IMR-90 (cell line): ENCODE results near the gene MYL10. TPM values are rescaled to one million over a fixed set of nuclear protein-coding genes. Genes with fewer than 3 reads are reported as not detected.

Experiments used
- ATAC-seq: fragments of 200-7000 bp; cut with Tn5 transposase; 2 replicates; pipeline ENCODE4 v1.9.1; 2020; ENCODE audit warnings: low read depth, mild to moderate bottlenecking, moderate library complexity
- BruUV-seq: library from RNA; stranded (reverse); fragments of 400-500 nt; replicated peaks from 2 replicates; lab custom pipeline; 2021; lab: Mats Ljungman, UMichigan
- CTCF ChIA-PET: fragments of 300-600 bp; formaldehyde crosslinking; extraction: SDS; loops from one replicate; lab custom pipeline; 2021; ENCODE audit warnings: antibody characterized with exemption; lab: Yijun Ruan, JAX
- POLR2A ChIA-PET: fragments of 300-600 bp; sonication (Branson Sonifier 250); formaldehyde crosslinking; loops from one replicate; lab custom pipeline; 2022; ENCODE audit warnings: antibody characterized with exemption; ENCODE audit not compliant: unreplicated experiment; lab: Charles Lee
- DNase-seq: peaks from one replicate; pipeline ENCODE4 v3.0.0; 2013
- H2AFZ ChIP-seq: replicated peaks from 2 replicates; pipeline ENCODE3; 2013; ENCODE audit warnings: low read length, mild to moderate bottlenecking; ENCODE audit not compliant: poor library complexity
- H2AK5ac ChIP-seq: 2 replicates; pipeline ENCODE4 v1.6.1; 2013; ENCODE audit warnings: low read depth, low read length, inconsistent platforms
- H2AK9ac ChIP-seq: replicated peaks from 2 replicates; pipeline ENCODE3; 2013; ENCODE audit warnings: mild to moderate bottlenecking, low read depth, low read length, moderate library complexity; ENCODE audit not compliant: poor library complexity
- H2BK120ac ChIP-seq: 2 replicates; pipeline ENCODE4 v1.6.1; 2013; ENCODE audit warnings: low read depth, low read length, inconsistent platforms
- H2BK15ac ChIP-seq: 3 replicates; pipeline ENCODE4 v1.6.1; 2013; ENCODE audit warnings: low read depth, low read length, inconsistent platforms
- H2BK20ac ChIP-seq: 2 replicates; pipeline ENCODE4 v1.6.1; 2013; ENCODE audit warnings: low read depth, mild to moderate bottlenecking, inconsistent platforms, low read length, moderate library complexity
- H2BK5ac ChIP-seq: 2 replicates; pipeline ENCODE4 v1.6.1; 2013; ENCODE audit warnings: mild to moderate bottlenecking, low read depth, low read length, inconsistent platforms; ENCODE audit not compliant: poor library complexity, severe bottlenecking
- H3K14ac ChIP-seq: replicated peaks from 2 replicates; pipeline ENCODE4 v1.6.1; 2013; ENCODE audit warnings: low read depth, low read length, inconsistent platforms
- H3K18ac ChIP-seq: 2 replicates; pipeline ENCODE4 v1.6.1; 2013; ENCODE audit warnings: low read depth, low read length, control low read depth
- H3K23ac ChIP-seq: 2 replicates; pipeline ENCODE4 v1.6.1; 2013; ENCODE audit warnings: low read depth, low read length, inconsistent platforms
- H3K27ac ChIP-seq: 2 replicates; pipeline ENCODE4 v1.5.1; 2013; ENCODE audit warnings: mild to moderate bottlenecking, control low read depth, low read length; ENCODE audit not compliant: insufficient read depth
- H3K27me3 ChIP-seq: 2 replicates; pipeline ENCODE4 v1.6.1; 2013; ENCODE audit warnings: low read length; ENCODE audit not compliant: control insufficient read depth, insufficient read depth
- H3K36me3 ChIP-seq: 2 replicates; pipeline ENCODE4 v1.6.1; 2013; ENCODE audit warnings: low read length, mixed read lengths; ENCODE audit not compliant: control insufficient read depth, insufficient read depth
- H3K4ac ChIP-seq: 2 replicates; pipeline ENCODE4 v1.6.1; 2013; ENCODE audit warnings: low read depth, low read length, inconsistent platforms
- H3K4me1 ChIP-seq: 2 replicates; pipeline ENCODE4 v1.6.1; 2013; ENCODE audit warnings: low read length, mixed read lengths; ENCODE audit not compliant: control insufficient read depth, insufficient read depth
- H3K4me2 ChIP-seq: 2 replicates; pipeline ENCODE4 v1.6.1; 2013; ENCODE audit warnings: low read depth, mild to moderate bottlenecking, control low read depth, low read length, moderate library complexity
- H3K4me3 ChIP-seq: 2 replicates; pipeline ENCODE4 v1.5.1; 2013; ENCODE audit warnings: low read depth, mild to moderate bottlenecking, control low read depth, low read length, moderate library complexity; ENCODE audit not compliant: insufficient read depth
- H3K56ac ChIP-seq: 2 replicates; pipeline ENCODE4 v1.6.1; 2013; ENCODE audit warnings: low read length, inconsistent platforms; ENCODE audit not compliant: insufficient read depth; ENCODE audit errors: extremely low read depth
- H3K79me1 ChIP-seq, 2 experiments: 2 replicates each; pipeline ENCODE4 v1.6.1; 2013; ENCODE audit warnings: low read length in 2 of 2, inconsistent platforms in 1 of 2, low read depth in 1 of 2
- H3K9ac ChIP-seq: 2 replicates; pipeline ENCODE4 v1.6.1; 2013; ENCODE audit warnings: low read depth, low read length, control low read depth
- H3K9me1 ChIP-seq: 2 replicates; pipeline ENCODE4 v1.6.1; 2013; ENCODE audit warnings: low read length, inconsistent platforms; ENCODE audit not compliant: insufficient read depth
- H3K9me3 ChIP-seq: 2 replicates; pipeline ENCODE4 v1.6.1; 2013; ENCODE audit warnings: low read length; ENCODE audit not compliant: control insufficient read depth, insufficient read depth
- H4K20me1 ChIP-seq: 2 replicates; pipeline ENCODE4 v1.6.1; 2013; ENCODE audit warnings: low read length, inconsistent platforms; ENCODE audit not compliant: insufficient read depth
- H4K5ac ChIP-seq: 2 replicates; pipeline ENCODE4 v1.6.1; 2013; ENCODE audit warnings: mild to moderate bottlenecking, low read depth, low read length, control low read depth
- H4K8ac ChIP-seq, 2 experiments: 2 replicates each; pipeline ENCODE4 v1.6.1; 2013; ENCODE audit warnings: low read depth in 2 of 2, low read length in 2 of 2, control low read depth in 1 of 2, inconsistent platforms in 1 of 2
- H4K91ac ChIP-seq: 2 replicates; pipeline ENCODE4 v1.6.1; 2013; ENCODE audit warnings: low read depth, low read length, inconsistent platforms; ENCODE audit not compliant: insufficient read depth
- ELK1 ChIP-seq: fragments of 150-350 bp; IDR thresholded peaks from 2 replicates; pipeline ENCODE4 v1.6.1; 2016; ENCODE audit warnings: low read depth, mild to moderate bottlenecking, low read length, moderate library complexity, borderline replicate concordance
- MAZ ChIP-seq: IDR thresholded peaks from 2 replicates; pipeline ENCODE4 v1.6.1; 2012; ENCODE audit warnings: low read depth, mild to moderate bottlenecking, low read length, improper control_type of control experiment, moderate library complexity, borderline replicate concordance
- POLR2A ChIP-seq: IDR thresholded peaks from 2 replicates; pipeline ENCODE4 v1.6.1; 2012; ENCODE audit warnings: mild to moderate bottlenecking, low read depth, low read length
- RCOR1 ChIP-seq: IDR thresholded peaks from 2 replicates; pipeline ENCODE4 v1.6.1; 2012; ENCODE audit warnings: mild to moderate bottlenecking, low read length, improper control_type of control experiment; ENCODE audit not compliant: insufficient replicate concordance
- USF2 ChIP-seq: fragments of 150-350 bp; IDR thresholded peaks from 2 replicates; pipeline ENCODE4 v1.6.1; 2017; ENCODE audit warnings: mild to moderate bottlenecking, antibody characterized with exemption, low read length, low read depth
- WGBS, 2 experiments: methylation state at CpG; one replicate each; pipeline versions ENCODE4 v1.1.5 to v1.1.7; 2013; ENCODE audit warnings: missing lambda C conversion rate in 2 of 2; ENCODE audit not compliant: insufficient read length in 1 of 2; ENCODE audit errors: extremely low coverage in 2 of 2; 5-methylcytosine and 5-hydroxymethylcytosine counted together
- dilution Hi-C: fragments of 300-500 bp; cut with HindIII; formaldehyde crosslinking; loops from one replicate; pipeline ENCODE4 v1.14.3; 2018; ENCODE audit warnings: low sequenced_read_pairs; ENCODE audit not compliant: unreplicated experiment
- in situ Hi-C: fragments of 300-500 bp; cut with MboI; formaldehyde crosslinking; loops from 3 replicates; pipeline ENCODE4 v1.14.3; 2019; ENCODE audit warnings: low sequenced_read_pairs, inconsistent platforms, mixed read lengths
- intact Hi-C: fragments of 100-400 bp; cut with micrococcal nuclease; formaldehyde crosslinking; loops from 2 replicates; pipeline ENCODE4 v1.10.0; 2022
- polyA plus RNA-seq, 3 experiments: library from polyadenylated mRNA; depleted of rRNA; stranded (reverse); fragments of >200 nt; gene quantifications; 2 replicates each; pipeline ENCODE4 v1.2.3, GENCODE V29; 2012; ENCODE audit warnings: low replicate concordance in 1 of 3
- total RNA-seq: library from RNA; depleted of rRNA; stranded (reverse); fragments of >200 nt; gene quantifications from 2 replicates; pipeline ENCODE4 v1.2.3, GENCODE V29; 2012

Gene MYL10
- total and polyA plus RNA-seq, 2 of the 4 experiments (the other 2 are of a cell fraction): not detected

- H3K27ac ChIP-seq: no peak overlapping the region
- no peak for ATAC-seq
- H3K9me1 ChIP-seq: no peaks in the 10 kb centered on the region
- H2AFZ ChIP-seq: no peak overlapping the region
- H2BK5ac ChIP-seq: no peak overlapping the region
- no peak overlapping the region for H3K4ac ChIP-seq
- no peak overlapping the region for H4K5ac ChIP-seq
- dilution Hi-C loops (no loop called here), in situ Hi-C loops (no loop called here), intact Hi-C loops (no loop called here)
- no peak overlapping the region for H4K8ac ChIP-seq
- H3K4me3 ChIP-seq: no peak overlapping the region
- no peak overlapping the region for H3K18ac ChIP-seq
- H3K23ac ChIP-seq: no peak overlapping the region
- no peak overlapping the region for H3K4me2 ChIP-seq
- no peak overlapping the region for H2BK15ac ChIP-seq
- H3K9me3 ChIP-seq: no peaks in the 10 kb centered on the region
- H3K36me3 ChIP-seq: no peaks in the 10 kb centered on the region
- H3K14ac ChIP-seq: no peak overlapping the region
- H3K27me3 ChIP-seq: peaks cover 36% of the 10 kb centered on the region
- H3K9ac ChIP-seq: no peak overlapping the region
- H3K79me1 ChIP-seq: no peaks in the 10 kb centered on the region
- no peak overlapping the region for H2BK20ac ChIP-seq
- no peak for DNase-seq
- POLR2A ChIA-PET: no interaction called here
- H4K20me1 ChIP-seq: no peaks in the 10 kb centered on the region; the same call in 1 of the 2 replicates
- H3K4me1 ChIP-seq: no peaks in the 10 kb centered on the region; the same call in 1 of the 2 replicates
- no peak for TF ChIP-seq RCOR1
- no peak for TF ChIP-seq MAZ
- TF ChIP-seq POLR2A: no peak
- TF ChIP-seq USF2: no peak
- TF ChIP-seq ELK1: no peak
- BruUV-seq: no TSS peak
- no peak overlapping the region for H2AK5ac ChIP-seq
- H2BK120ac ChIP-seq: no peak overlapping the region
- no peak overlapping the region for H2AK9ac ChIP-seq
- H4K91ac ChIP-seq: no peak overlapping the region
- 82% methylated on average over 2 of the region's 8 CpGs; no CpG with 5 or more reads in 1 of the 2 experiments for WGBS, 2 experiments
- CTCF ChIA-PET: no interaction called here
- H3K56ac ChIP-seq: no peak overlapping the region
These were observed 10.2 kb downstream of the MYL10 start for GRCh38 chr7:101618916-101619315.
